SK-N-SH treated with all-trans-retinoic acid at 6 μM for 48 hours (cell line): Measurements from ENCODE around the gene ACP3.
"Not testable (repeated sequence)": the region's sequence is repeated elsewhere in the genome, so short reads cannot be mapped to it uniquely, and the experiment has no call there.

Source experiments
- RARB ChIP-seq: fragments of 250-450 bp; sonication (Bioruptor Pico); IDR thresholded peaks from 2 replicates; pipeline ENCODE4 v1.8.0; 2021; ENCODE audit warnings: mild to moderate bottlenecking, moderate library complexity
- ZC3H10 ChIP-seq: fragments of 250-450 bp; sonication (Bioruptor Pico); IDR thresholded peaks from 2 replicates; pipeline ENCODE4 v1.5.1; 2021; ENCODE audit warnings: mild to moderate bottlenecking, moderate library complexity
- ZFP3 ChIP-seq: fragments of 250-450 bp; sonication (Bioruptor Pico); IDR thresholded peaks from 2 replicates; pipeline ENCODE4 v1.5.0; 2020; ENCODE audit warnings: mild to moderate bottlenecking, moderate library complexity
- ZFP30 ChIP-seq: fragments of 450-650 bp; formaldehyde crosslinking; IDR thresholded peaks from 2 replicates; pipeline ENCODE4 v1.5.0; 2022; ENCODE audit warnings: mild to moderate bottlenecking, moderate library complexity
- ZNF565 ChIP-seq: fragments of 450-650 bp; formaldehyde crosslinking; conservative IDR thresholded peaks from 2 replicates; pipeline ENCODE4 v1.5.0; 2020; ENCODE audit warnings: low read depth, mild to moderate bottlenecking, moderate library complexity
- ZNF70 ChIP-seq: fragments of 450-650 bp; formaldehyde crosslinking; IDR thresholded peaks from 2 replicates; pipeline ENCODE4 v1.5.0; 2020; ENCODE audit warnings: mild to moderate bottlenecking, moderate library complexity
- ZNF8 ChIP-seq: fragments of 450-650 bp; formaldehyde crosslinking; IDR thresholded peaks from 2 replicates; pipeline ENCODE4 v1.5.0; 2020; ENCODE audit warnings: mild to moderate bottlenecking, moderate library complexity
- TF ChIP-seq, protein P1 (sequence below): fragments of 250-450 bp; sonication (Bioruptor Pico); IDR thresholded peaks from 2 replicates; pipeline ENCODE4 v1.8.0; 2020; ENCODE audit warnings: mild to moderate bottlenecking, moderate library complexity, borderline replicate concordance
- TF ChIP-seq, protein P2 (sequence below): fragments of 250-450 bp; sonication (Bioruptor Pico); IDR thresholded peaks from 2 replicates; pipeline ENCODE4 v1.5.0; 2020; ENCODE audit warnings: mild to moderate bottlenecking, moderate library complexity
- TF ChIP-seq, protein P3 (sequence below): fragments of 250-450 bp; sonication (Bioruptor Pico); IDR thresholded peaks from 2 replicates; pipeline ENCODE4 v1.5.1; 2021; ENCODE audit warnings: mild to moderate bottlenecking, moderate library complexity
- TF ChIP-seq, protein P4 (sequence below): fragments of 250-450 bp; sonication (Bioruptor Pico); IDR thresholded peaks from 2 replicates; pipeline ENCODE4 v1.8.0; 2021; ENCODE audit warnings: low read depth, mild to moderate bottlenecking, moderate library complexity, borderline replicate concordance

DNA sequence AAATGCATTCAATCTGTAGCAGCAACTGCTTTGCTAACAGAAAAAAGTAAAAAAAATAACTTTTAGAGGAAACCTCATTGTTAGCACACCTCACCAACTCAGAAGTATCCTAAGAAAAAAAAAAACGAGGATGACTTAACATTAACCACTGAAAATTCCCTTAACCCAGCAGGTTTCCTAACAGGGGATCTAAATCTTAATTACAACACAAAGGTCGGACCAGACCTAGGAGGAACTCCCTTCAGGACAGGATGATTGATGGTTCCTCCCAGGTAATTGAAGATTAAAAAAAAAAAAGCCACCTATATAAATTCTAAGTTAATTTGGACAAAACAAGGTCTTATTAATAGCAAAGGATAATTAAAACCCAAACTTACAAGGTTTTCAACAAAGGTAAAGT is 12.9 kb upstream of the ACP3 start:
- TF ChIP-seq ZC3H10 (CRISPR knock-in tag); RARB (CRISPR knock-in tag); ZNF70 (CRISPR knock-in tag); ZFP3 (CRISPR knock-in tag); ZNF8 (CRISPR knock-in tag); ZFP30; ZNF565 (CRISPR knock-in tag): not testable (repeated sequence)
- TF ChIP-seq, protein P1, sequence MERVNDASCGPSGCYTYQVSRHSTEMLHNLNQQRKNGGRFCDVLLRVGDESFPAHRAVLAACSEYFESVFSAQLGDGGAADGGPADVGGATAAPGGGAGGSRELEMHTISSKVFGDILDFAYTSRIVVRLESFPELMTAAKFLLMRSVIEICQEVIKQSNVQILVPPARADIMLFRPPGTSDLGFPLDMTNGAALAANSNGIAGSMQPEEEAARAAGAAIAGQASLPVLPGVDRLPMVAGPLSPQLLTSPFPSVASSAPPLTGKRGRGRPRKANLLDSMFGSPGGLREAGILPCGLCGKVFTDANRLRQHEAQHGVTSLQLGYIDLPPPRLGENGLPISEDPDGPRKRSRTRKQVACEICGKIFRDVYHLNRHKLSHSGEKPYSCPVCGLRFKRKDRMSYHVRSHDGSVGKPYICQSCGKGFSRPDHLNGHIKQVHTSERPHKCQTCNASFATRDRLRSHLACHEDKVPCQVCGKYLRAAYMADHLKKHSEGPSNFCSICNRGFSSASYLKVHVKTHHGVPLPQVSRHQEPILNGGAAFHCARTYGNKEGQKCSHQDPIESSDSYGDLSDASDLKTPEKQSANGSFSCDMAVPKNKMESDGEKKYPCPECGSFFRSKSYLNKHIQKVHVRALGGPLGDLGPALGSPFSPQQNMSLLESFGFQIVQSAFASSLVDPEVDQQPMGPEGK (CRISPR knock-in tag): not testable (repeated sequence)
- TF ChIP-seq, protein P2, sequence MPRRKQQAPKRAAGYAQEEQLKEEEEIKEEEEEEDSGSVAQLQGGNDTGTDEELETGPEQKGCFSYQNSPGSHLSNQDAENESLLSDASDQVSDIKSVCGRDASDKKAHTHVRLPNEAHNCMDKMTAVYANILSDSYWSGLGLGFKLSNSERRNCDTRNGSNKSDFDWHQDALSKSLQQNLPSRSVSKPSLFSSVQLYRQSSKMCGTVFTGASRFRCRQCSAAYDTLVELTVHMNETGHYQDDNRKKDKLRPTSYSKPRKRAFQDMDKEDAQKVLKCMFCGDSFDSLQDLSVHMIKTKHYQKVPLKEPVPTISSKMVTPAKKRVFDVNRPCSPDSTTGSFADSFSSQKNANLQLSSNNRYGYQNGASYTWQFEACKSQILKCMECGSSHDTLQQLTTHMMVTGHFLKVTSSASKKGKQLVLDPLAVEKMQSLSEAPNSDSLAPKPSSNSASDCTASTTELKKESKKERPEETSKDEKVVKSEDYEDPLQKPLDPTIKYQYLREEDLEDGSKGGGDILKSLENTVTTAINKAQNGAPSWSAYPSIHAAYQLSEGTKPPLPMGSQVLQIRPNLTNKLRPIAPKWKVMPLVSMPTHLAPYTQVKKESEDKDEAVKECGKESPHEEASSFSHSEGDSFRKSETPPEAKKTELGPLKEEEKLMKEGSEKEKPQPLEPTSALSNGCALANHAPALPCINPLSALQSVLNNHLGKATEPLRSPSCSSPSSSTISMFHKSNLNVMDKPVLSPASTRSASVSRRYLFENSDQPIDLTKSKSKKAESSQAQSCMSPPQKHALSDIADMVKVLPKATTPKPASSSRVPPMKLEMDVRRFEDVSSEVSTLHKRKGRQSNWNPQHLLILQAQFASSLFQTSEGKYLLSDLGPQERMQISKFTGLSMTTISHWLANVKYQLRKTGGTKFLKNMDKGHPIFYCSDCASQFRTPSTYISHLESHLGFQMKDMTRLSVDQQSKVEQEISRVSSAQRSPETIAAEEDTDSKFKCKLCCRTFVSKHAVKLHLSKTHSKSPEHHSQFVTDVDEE (CRISPR knock-in tag): not testable (repeated sequence)
- TF ChIP-seq, protein P3, sequence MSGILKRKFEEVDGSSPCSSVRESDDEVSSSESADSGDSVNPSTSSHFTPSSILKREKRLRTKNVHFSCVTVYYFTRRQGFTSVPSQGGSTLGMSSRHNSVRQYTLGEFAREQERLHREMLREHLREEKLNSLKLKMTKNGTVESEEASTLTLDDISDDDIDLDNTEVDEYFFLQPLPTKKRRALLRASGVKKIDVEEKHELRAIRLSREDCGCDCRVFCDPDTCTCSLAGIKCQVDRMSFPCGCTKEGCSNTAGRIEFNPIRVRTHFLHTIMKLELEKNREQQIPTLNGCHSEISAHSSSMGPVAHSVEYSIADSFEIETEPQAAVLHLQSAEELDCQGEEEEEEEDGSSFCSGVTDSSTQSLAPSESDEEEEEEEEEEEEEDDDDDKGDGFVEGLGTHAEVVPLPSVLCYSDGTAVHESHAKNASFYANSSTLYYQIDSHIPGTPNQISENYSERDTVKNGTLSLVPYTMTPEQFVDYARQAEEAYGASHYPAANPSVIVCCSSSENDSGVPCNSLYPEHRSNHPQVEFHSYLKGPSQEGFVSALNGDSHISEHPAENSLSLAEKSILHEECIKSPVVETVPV (CRISPR knock-in tag): not testable (repeated sequence)
- TF ChIP-seq, protein P4, sequence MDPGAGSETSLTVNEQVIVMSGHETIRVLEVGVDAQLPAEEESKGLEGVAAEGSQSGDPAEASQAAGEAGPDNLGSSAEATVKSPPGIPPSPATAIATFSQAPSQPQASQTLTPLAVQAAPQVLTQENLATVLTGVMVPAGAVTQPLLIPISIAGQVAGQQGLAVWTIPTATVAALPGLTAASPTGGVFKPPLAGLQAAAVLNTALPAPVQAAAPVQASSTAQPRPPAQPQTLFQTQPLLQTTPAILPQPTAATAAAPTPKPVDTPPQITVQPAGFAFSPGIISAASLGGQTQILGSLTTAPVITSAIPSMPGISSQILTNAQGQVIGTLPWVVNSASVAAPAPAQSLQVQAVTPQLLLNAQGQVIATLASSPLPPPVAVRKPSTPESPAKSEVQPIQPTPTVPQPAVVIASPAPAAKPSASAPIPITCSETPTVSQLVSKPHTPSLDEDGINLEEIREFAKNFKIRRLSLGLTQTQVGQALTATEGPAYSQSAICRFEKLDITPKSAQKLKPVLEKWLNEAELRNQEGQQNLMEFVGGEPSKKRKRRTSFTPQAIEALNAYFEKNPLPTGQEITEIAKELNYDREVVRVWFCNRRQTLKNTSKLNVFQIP (CRISPR knock-in tag): not testable (repeated sequence)
